Thymus (tissue), 11 donors: Measurements from ENCODE around the gene TMEM151A. TPM values are rescaled to one million over a fixed set of nuclear protein-coding genes. Genes with fewer than 3 reads are reported as not detected.
"Not testable (repeated sequence)": the region's sequence is repeated elsewhere in the genome, so short reads cannot be mapped to it uniquely, and the experiment has no call there.

Experiments used
- DNase-seq, 9 donors: peaks; one replicate each; pipeline ENCODE4 v3.0.0-alpha.2; 2013; ENCODE audit warnings: low spot score in 9 of 9, low read depth in 6 of 9, missing footprints in 1 of 9
- H3K27ac ChIP-seq, 2 donors: one replicate each; pipeline ENCODE4 v1.5.1; 2013; ENCODE audit warnings: control low read depth in 1 of 2, low read depth in 1 of 2, low read length in 1 of 2, mild to moderate bottlenecking in 1 of 2, moderate library complexity in 1 of 2
- H3K27me3 ChIP-seq, 2 donors: one replicate each; pipeline ENCODE4 v1.5.1; 2013; ENCODE audit warnings: low read length in 1 of 2; ENCODE audit not compliant: control insufficient read depth in 2 of 2, insufficient read depth in 1 of 2
- H3K36me3 ChIP-seq, 2 donors: one replicate each; pipeline ENCODE4 v1.5.1; 2013; ENCODE audit warnings: low read length in 1 of 2, mild to moderate bottlenecking in 1 of 2, moderate library complexity in 1 of 2; ENCODE audit not compliant: control insufficient read depth in 2 of 2, insufficient read depth in 2 of 2
- H3K4me1 ChIP-seq, 2 donors: one replicate each; pipeline ENCODE4 v1.5.1; 2013; ENCODE audit warnings: low read length in 2 of 2; ENCODE audit not compliant: control insufficient read depth in 2 of 2, insufficient read depth in 2 of 2
- H3K4me3 ChIP-seq, 2 donors: one replicate each; pipeline ENCODE4 v1.5.1; 2013; ENCODE audit warnings: low read length in 2 of 2, control low read depth in 1 of 2, mild to moderate bottlenecking in 1 of 2
- H3K9me3 ChIP-seq, 2 donors: one replicate each; pipeline ENCODE4 v1.5.1; 2013; ENCODE audit warnings: low read length in 1 of 2, mild to moderate bottlenecking in 1 of 2; ENCODE audit not compliant: control insufficient read depth in 2 of 2, insufficient read depth in 1 of 2
- WGBS: extraction: QIAGEN DNeasy Blood & Tissue Kit; methylation state at CpG from one replicate; pipeline ENCODE4 v1.1.7; 2013; 5-methylcytosine and 5-hydroxymethylcytosine counted together
- polyA plus RNA-seq: library from polyadenylated mRNA; stranded (reverse); fragments of 200-250 nt; gene quantifications from one replicate; pipeline ENCODE4 v1.2.3, GENCODE V29; 2013
- total RNA-seq: library from RNA; stranded (reverse); fragments of 120-200 nt; gene quantifications from one replicate; pipeline ENCODE4 v1.2.4, GENCODE V29; 2013
- donor health status: healthy.

Gene TMEM151A
- total and polyA plus RNA-seq, 2 donors, result 0.02 TPM; not detected in 1

DNA sequence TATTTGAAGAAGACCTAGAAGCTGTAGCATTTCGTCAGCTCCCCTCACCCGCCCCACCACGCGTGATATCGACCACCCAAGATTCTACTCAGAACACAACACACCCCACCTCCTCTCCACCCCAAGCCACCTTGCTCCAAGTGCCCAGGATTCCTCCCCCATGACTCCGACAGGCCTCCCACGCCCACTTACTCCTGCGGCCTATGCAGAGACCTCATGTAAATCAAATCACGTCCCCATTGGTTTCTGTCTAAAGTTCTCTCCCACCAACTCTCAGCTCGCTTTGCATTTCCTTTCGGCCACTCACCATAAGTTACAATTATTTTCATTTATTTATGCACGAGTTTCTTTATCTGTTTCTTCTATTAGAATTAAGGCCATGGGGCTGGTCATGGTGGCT lies 11.0 kb downstream of the TMEM151A start:
- H3K27me3 ChIP-seq, result peaks cover 0 to 10% of the 10 kb centered on the region in 2 donors
- no peak for DNase-seq
- H3K4me3 ChIP-seq, result no peak overlapping the region
- no peak overlapping the region for H3K27ac ChIP-seq
- H3K36me3 ChIP-seq, result no peaks in the 10 kb centered on the region
- 95% methylated on average over 12 of the region's 12 CpGs for WGBS
- H3K4me1 ChIP-seq, result no peaks in the 10 kb centered on the region
- no peaks in the 10 kb centered on the region for H3K9me3 ChIP-seq

DNA sequence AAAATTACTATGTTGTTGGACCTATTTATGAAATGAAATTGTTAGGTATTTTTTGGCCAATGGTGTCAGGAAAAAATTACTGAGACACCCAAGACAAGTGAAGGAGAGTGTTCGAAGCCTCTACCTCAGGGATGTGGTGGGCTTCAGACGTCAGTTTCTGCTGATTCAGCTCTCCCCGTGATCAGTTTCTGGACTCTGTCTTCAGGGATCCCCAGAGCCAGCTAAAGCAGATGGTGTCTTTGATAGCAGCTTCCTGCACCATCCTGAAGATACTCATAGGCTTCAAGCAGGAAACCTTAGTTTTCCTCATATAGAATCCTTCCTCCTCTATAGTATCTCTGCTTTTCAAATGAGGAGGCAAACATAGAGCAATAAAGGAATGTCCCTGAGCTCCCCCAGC lies 17.8 kb downstream of the TMEM151A start:
- whole genome bisulfite sequencing, result 67% methylated on average over 3 of the region's 3 CpGs
- Histone ChIP-seq H3K9me3 (peaks cover 0 to 3% of the 10 kb centered on the region in 2 donors), H3K4me1 (peaks cover 16 to 33% of the 10 kb centered on the region in 2 donors), H3K36me3 (no peaks in the 10 kb centered on the region), H3K27ac (no peak overlapping the region), H3K4me3 (no peak overlapping the region), H3K27me3 (peaks cover 0 to 9% of the 10 kb centered on the region in 2 donors)
- DNase-seq, result no peak

DNA sequence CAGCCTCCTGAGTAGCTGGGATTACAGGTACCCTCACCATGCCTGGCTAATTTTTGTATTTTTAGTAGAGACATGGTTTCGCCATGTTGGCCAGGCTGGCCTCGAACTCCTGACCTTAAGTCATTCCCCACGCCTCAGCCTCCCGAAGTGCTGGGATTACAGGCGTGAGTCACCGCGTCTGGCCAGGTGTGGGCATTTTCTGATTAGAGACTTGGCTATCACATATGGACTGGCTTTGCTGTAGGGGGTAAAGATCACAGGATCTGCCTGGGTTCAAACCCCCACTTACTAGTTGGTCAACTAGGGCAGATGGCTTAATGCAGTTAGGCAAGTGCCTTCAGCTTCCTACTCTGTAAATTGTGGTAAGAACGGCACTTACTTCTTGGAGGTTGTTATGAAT lies 18.6 kb downstream of the TMEM151A start:
- Histone ChIP-seq H3K4me3 (no peak overlapping the region), H3K36me3 (no peaks in the 10 kb centered on the region), H3K27me3 (peaks cover 0 to 5% of the 10 kb centered on the region in 2 donors), H3K27ac (no peak overlapping the region), H3K4me1 (peaks cover 16 to 41% of the 10 kb centered on the region in 2 donors), H3K9me3 (peaks cover 0 to 3% of the 10 kb centered on the region in 2 donors)
- 95% methylated on average over 8 of the region's 8 CpGs for WGBS
- DNase-seq, result no peak

DNA sequence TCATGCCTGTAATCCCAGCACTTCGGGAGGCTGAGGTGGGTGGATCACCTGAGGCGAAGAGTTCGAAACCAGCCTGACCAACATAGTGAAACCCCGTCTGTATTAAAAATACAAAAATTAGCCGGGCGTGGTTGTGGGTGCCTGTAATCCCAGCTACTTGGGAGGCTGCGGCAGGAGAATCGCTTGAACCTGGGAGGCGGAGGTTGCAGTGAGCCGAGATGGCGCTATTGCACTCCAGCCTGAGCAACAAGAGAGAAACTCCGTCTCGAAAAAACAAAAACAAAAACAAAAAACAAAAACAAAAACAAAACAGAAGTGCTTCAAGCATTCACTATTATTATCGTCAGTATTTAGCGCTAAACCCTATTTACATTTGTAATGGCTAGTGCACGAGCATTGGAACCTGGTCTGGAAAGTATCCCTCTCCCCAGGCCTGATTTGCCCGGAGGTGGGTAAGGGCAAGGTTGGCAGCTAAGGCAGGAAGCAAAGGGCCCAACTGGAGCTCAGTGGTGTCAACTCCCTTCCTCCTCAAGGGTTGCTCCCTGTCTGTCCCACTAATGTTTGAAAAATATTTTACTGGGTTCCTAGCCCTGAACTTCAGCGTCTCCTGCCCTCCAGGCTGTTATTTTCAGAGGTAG lies 19.2 kb downstream of the TMEM151A start:
- not testable (repeated sequence) for H3K36me3 ChIP-seq, H3K27me3 ChIP-seq, H3K27ac ChIP-seq, DNase-seq, H3K4me3 ChIP-seq, H3K9me3 ChIP-seq
- 95% methylated on average over 18 of the region's 18 CpGs for WGBS
- H3K4me1 ChIP-seq, result peaks cover 16 to 47% of the 10 kb centered on the region in 2 donors

DNA sequence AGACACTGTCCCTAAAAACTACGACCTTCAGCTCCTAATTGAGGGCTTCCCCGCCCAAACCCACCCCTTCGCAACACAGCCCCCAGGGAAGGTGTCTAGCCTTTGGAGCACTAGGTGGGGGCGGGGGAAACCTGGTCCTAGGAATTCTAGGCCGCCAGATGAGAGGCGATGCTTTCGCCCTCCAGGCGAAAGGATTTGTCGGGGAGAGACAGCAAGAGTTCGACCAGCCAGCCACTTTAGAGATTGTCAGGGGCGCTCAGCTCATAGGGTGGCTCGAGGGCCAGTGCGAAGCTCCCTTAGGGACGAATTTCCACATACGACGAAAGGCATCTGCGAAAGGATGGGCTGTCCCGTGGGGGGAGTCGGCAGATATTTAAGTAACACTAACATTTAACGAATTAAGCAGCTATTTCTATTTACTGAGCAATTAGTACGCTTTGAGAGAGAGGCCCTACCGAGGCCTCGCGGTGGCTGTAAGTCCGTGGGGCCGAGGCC lies 19.8 kb downstream of the TMEM151A start:
- Histone ChIP-seq H3K4me1 (peaks cover 20 to 53% of the 10 kb centered on the region in 2 donors), H3K4me3 (peak overlapping the region; percentile 58 to 61), H3K9me3 (peaks cover 0 to 11% of the 10 kb centered on the region in 2 donors), H3K27ac (peak overlapping the region; percentile 97 to 99), H3K27me3 (peaks cover 0 to 6% of the 10 kb centered on the region in 2 donors), H3K36me3 (no peaks in the 10 kb centered on the region)
- WGBS, result 36% methylated on average over 26 of the region's 26 CpGs
- no peak for DNase-seq

DNA sequence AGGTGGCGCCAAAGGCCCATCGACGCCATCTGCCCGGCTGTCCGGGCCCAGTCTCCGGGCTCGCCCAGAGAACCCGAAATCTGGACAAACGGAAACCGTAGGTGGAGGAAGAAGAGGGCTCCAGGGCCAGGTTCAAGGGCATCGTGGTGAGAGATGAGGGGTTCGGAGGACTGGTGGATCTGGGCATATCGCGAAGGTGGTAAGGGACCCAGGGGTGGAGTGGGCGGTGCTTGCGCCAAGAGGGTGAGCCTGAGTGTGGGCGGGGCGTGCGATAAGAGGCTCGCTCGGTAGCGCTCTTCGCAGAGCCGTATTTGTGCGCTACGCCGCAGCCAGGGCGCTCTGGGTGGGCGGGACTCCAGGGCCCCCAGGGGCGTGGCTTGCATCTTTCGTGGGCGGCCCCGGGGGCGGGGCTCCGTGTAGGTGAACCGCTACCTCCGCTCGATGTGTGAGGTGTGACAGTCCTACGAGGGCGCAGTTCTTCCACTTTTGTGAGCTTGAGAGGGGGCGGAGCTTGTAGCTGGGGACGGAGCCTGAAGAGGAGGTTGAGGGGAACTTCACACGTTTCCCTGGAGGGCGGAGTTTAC lies 20.4 kb downstream of the TMEM151A start:
- Histone ChIP-seq H3K27ac (peak overlapping the region; percentile 97 to 99), H3K36me3 (no peaks in the 10 kb centered on the region), H3K4me3 (peak overlapping the region; percentile 58 to 61), H3K9me3 (peaks cover 0 to 11% of the 10 kb centered on the region in 2 donors), H3K27me3 (peaks cover 0 to 6% of the 10 kb centered on the region in 2 donors), H3K4me1 (peaks cover 24 to 58% of the 10 kb centered on the region in 2 donors)
- WGBS, result under 1% methylated on average over 44 of the region's 44 CpGs
- DNase-seq, result peak; percentile 93 to 99 (median 97)

DNA sequence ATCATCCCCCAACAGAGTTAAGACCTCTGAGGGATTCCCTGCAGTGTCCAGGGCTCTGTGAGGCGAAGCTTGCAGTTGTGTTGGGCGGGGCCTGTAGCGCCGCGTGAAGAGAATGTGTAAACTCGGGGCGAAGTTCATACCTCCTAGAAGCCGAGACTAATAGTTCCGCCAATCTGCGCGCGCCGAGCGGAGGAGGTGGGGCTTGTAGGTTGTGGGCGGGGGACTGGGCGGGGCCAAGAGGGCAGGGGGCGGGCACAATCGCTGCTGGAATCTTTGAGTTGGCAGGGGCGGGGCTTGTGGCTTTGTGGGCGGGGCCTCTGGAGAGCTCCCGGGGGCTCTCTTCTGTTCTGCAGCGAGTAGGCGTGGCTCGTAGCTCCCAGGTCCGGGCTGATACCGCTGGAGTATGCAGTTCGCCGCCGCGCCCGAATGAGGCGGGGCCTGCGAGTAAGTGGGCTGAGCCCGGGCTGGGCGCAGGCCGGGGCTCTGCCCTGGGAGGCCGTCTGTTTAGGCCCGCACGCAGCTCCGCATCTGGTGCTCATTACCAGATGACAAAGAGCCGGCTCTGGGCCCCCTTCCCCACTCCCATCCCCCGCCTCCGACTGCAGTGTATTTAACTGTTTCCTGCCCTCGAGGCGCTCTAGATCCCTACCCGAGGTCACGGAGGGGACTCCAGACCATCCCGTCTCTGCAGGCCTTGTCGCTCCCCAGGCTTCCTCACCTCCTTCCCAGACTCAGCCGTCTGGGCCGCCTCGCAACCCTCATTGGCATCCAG lies 21.0 kb downstream of the TMEM151A start:
- WGBS, result 4% methylated on average over 52 of the region's 52 CpGs
- H3K4me3 ChIP-seq, result peak overlapping the region; percentile 58 to 61
- DNase-seq, result peak; percentile 89 to 99 (median 97)
- H3K27me3 ChIP-seq, result peaks cover 0 to 6% of the 10 kb centered on the region in 2 donors
- peaks cover 27 to 64% of the 10 kb centered on the region in 2 donors for H3K4me1 ChIP-seq
- peaks cover 0 to 11% of the 10 kb centered on the region in 2 donors for H3K9me3 ChIP-seq
- no peaks in the 10 kb centered on the region for H3K36me3 ChIP-seq
- peak overlapping the region; percentile 97 to 99 for H3K27ac ChIP-seq

DNA sequence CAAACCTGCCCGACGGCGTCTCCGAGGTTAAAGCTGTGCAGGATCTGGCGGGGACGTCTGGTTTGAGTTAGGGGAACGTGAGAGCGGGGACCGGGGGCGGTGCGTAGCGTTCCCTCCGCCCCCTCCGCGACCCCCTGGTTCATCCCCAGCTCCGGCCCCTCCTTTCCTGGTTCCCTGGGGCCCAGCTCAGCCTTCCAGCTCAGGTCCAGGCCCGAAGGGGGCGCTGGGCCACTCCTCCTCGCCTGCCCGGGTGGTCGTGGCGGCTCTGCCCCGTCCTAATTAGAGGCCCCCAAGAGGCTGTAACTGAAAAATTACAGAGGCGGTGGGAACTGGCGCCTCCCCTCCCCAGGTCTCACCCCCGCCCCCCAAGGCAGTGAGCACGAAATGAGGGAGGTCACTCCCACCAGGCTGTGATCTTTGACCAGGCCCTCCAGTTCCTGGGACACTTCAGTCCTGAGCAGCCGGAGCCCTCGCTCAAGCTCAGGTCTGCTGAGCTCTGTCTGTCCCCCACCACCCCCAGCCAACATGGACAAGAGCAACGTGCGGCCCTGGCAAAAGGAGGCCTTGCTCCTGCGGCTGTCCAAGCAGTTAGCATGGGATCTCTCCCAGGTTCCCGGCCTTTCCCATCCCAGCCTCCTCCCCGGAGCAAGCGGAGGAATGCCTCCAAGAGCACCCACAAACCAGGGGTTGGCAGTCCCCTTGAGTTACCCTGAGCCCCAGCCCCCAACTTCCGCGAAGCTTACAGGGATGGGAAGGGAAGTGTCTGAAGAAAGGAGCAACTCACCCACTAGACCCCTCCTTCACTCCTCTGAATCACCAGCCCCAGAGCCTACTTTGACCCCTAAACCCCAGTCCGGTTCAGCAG lies 21.9 kb downstream of the TMEM151A start:
- H3K27me3 ChIP-seq, result peaks cover 0 to 6% of the 10 kb centered on the region in 2 donors
- peak overlapping the region; percentile 41 to 50 for H3K4me3 ChIP-seq
- 70% methylated on average over 38 of the region's 38 CpGs for WGBS
- peak in 2 of 9 donors; percentile 42 to 59 for DNase-seq
- H3K9me3 ChIP-seq, result peaks cover 0 to 14% of the 10 kb centered on the region in 2 donors
- no peaks in the 10 kb centered on the region for H3K36me3 ChIP-seq
- peak overlapping the region; percentile 97 to 99 for H3K27ac ChIP-seq
- peaks cover 34 to 73% of the 10 kb centered on the region in 2 donors for H3K4me1 ChIP-seq
